ENCODE results near the gene RNH1. TPM values are rescaled to one million over a fixed set of nuclear protein-coding genes. Genes with fewer than 3 reads are reported as not detected.

The RNH1 gene
- total RNA-seq, 1 experiment from 2014 or later = 180 TPM

DNA sequence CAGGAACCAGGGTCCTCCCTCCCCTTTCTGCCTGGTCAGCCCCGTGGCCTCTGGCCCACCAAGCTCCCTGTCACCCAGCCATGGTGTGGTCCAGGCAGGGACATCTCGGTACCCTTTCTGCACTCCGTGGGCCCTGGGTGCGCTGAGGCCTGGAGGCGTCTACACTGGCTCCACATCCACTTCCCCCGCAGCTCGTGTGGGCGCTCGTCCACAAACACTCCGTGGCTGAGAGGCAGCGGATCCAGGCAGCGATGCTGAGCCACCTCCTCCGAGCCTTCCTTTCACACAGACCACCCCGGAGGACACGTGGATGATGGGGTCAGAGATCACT lies 16.1 kb downstream of the RNH1 start:
- in situ Hi-C loops (cut with HindIII; ENCODE audit: low pct_unique_long_range_greater_than_20kb, low sequenced_read_pairs) = no loop called here
- no peak for DNase-seq (ENCODE audit: low read depth, low spot score)

DNA sequence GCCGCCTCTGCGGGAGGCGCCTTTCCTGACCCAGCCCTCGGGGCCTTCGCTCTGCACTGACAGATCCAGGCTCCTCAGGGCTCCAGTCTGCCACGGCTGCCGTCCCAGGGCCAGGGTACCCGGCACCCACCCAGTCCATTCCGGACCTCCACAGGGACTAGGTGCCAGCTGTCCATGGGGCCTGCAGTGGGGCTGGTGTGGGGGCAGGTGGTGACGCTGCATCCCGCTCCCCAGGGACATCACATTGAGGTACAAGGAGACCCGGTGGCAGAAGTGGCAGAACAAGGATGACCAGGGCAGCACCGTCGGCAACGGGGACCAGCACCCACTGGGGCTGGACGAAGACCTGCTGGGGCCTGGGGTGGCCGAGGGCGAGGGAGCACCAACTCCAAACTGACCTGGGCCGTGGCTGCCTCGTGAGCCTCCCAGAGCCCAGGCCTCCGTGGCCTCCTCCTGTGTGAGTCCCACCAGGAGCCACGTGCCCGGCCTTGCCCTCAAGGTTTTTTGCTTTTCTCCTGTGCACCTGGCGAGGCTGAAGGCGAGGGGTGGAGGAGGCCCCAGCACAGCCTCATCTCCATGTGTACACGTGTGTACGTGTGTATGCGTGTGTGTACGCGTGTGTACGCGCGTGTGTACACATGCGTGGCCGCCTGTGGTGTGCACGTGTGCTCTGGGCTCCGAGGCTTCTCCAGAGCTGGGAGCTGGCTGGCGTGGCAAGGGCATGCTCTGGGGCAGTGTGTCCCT lies 16.7 kb downstream of the RNH1 start:
- in situ Hi-C loops (cut with HindIII; ENCODE audit: low pct_unique_long_range_greater_than_20kb, low sequenced_read_pairs) = no loop called here
- DNase-seq (ENCODE audit: low read depth, low spot score) = no peak

DNA sequence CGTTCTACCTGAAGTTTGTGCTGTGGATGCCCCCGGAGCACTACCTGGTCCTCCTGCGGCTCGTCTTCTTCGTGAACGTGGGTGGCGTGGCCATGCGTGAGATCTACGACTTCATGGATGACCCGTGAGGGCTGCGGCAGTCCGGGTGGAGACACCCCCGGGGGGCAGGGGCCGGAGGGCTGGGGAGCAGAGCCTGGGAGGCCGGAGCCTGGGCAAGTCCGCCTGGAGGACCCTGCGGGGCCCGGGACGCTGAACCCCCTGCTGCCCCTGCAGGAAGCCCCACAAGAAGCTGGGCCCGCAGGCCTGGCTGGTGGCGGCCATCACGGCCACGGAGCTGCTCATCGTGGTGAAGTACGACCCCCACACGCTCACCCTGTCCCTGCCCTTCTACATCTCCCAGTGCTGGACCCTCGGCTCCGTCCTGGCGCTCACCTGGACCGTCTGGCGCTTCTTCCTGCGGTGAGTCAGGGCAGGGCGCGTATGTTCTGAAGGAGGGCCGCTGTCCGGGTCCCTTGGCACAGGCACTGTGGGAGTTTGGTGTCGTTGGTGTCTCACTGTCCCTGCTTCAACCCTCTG lies 17.3 kb downstream of the RNH1 start:
- in situ Hi-C loops (cut with HindIII; ENCODE audit: low pct_unique_long_range_greater_than_20kb, low sequenced_read_pairs) = no loop called here
- no peak for DNase-seq (ENCODE audit: low read depth, low spot score)

- DNase-seq (ENCODE audit: low read depth, low spot score) = no peak
- in situ Hi-C loops (cut with HindIII; ENCODE audit: low pct_unique_long_range_greater_than_20kb, low sequenced_read_pairs) = no loop called here
These were observed 18.1 kb downstream of the RNH1 start for GRCh38 chr11:488992-489391.

DNA sequence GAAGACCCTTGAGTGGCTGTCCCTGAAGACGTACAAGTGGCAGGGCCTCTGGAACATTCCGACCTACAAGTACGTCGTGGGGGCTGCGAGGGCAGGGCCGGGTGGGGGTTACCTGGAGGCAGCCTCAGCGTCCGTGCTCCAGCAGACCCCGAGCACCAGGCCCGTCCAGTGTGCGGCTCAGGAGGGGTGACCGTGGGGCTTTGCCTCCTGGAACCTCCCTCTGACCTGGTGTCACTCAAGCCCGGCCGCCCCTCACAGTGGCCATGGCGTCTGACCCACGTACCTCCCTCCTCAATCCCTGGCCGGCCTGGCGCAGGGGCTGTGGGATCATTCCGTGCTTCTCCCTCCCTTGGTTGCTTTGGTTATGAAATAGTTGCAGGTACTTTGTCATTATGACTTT lies 18.5 kb downstream of the RNH1 start:
- in situ Hi-C loops (cut with HindIII; ENCODE audit: low pct_unique_long_range_greater_than_20kb, low sequenced_read_pairs) = no loop called here
- DNase-seq (ENCODE audit: low read depth, low spot score) = no peak

- in situ Hi-C loops (cut with HindIII; ENCODE audit: low pct_unique_long_range_greater_than_20kb, low sequenced_read_pairs) = no loop called here
- no peak for DNase-seq (ENCODE audit: low read depth, low spot score)
These were observed 19.0 kb downstream of the RNH1 start for GRCh38 chr11:488062-488461.

GRCh38 chr11:487571-488021 lies 19.4 kb downstream of the RNH1 start:
- in situ Hi-C loops (cut with HindIII; ENCODE audit: low pct_unique_long_range_greater_than_20kb, low sequenced_read_pairs) = no loop called here

DNA sequence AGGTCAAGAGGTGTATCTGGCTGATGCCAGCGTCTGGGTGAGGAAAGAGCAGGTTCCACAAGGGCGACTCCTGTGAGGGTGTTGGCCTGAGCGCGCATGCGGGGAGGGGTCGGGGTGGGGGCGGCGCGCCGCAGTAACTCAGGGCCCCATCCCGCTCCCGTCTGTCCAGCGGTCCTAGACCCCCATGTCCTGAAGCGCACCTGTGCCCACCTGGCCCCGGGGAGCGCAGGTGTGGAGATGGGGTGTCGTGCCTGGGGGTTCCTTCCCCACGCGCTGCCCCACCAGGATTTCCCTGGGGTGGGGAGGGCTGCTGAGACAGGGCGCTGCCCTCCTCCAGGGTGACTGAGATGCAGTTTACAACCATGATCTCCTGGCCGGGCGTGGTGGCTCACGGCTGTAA lies 20.9 kb downstream of the RNH1 start:
- in situ Hi-C loops (cut with HindIII; ENCODE audit: low pct_unique_long_range_greater_than_20kb, low sequenced_read_pairs) = no loop called here
- no peak for DNase-seq (ENCODE audit: low read depth, low spot score)

More at GRCh38 chr11:487571-488021, 19.4 kb downstream of the RNH1 start:
- no peak for DNase-seq (ENCODE audit: low read depth, low spot score)

DNA sequence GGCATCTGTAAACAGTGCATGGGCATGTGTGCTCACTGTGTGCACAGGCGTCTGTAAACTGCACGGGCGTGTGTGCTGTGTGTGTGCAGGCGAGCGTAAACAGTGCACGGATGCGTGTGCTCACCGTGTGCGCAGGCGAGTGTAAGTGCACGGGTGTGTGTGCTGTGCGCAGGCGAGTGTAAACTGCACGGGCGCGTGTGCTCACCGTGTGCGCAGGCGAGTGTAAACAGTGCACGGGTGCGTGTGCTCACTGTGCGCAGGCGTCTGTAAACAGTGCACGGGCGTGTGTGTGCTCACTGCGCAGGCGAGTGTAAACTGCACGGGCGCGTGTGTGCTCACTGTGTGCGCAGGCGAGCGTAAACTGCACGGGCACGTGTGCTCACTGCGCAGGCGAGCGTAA lies 22.4 kb downstream of the RNH1 start:
- no peak for DNase-seq (ENCODE audit: low read depth, low spot score)
- in situ Hi-C loops (cut with HindIII; ENCODE audit: low pct_unique_long_range_greater_than_20kb, low sequenced_read_pairs) = no loop called here

DNA sequence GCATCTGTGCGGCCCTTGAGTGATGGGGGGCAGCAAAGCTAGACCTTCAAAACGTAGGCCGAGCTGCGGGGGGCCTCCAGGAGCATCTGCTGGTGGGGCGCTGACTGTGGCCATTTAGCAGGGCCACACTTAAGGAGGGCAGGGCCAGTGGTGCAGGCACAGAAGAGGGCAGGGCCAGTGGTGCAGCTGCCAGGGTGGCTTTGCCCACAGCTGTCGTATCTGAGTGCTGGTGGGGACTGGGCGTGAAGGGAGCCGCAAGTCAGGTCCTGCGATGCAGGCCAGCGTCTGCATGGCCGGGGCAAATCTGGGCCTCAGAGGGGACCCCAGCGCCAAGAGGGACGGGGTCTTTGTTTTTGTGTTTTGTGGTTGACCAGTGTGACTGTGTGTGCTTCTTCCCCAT lies 27.7 kb downstream of the RNH1 start:
- no peak for DNase-seq (ENCODE audit: low read depth, low spot score)
- in situ Hi-C loops (cut with HindIII; ENCODE audit: low pct_unique_long_range_greater_than_20kb, low sequenced_read_pairs) = no loop called here

DNA sequence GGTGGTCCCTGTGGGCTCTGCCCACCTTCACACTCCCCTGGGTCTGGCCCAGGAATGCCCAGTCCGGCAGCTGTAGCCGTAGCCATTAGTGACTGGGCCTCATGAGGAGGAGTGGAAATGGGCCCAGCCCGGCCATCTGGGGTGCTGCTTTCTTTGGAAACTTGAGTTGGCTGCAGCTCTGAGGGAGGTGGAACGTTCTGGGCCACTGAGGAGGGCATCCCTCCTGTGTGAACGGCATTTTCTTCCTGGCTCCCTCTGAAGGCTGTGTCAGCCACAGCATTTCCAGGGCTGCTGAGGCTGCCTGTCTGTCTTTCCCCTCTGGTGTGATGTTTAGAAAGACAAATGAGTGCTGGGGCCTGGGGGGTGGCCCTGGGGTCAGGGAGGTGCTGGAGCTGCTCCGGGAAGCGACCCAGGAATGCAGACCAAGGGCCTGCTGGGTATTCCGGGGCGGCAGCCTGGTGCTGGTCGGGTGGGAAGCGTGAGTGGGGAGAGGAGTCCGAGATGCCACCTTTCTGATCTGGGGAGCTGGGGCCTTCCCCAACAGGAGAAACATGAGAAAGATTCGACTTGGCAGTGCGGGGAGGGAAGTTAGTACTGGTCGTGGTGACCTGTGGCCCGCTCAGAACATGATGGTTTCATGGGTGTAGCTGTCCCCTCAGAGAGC lies 29.9 kb downstream of the RNH1 start:
- no peak for DNase-seq (ENCODE audit: low read depth, low spot score)
- in situ Hi-C loops (cut with HindIII; ENCODE audit: low pct_unique_long_range_greater_than_20kb, low sequenced_read_pairs) = no loop called here

GRCh38 chr11:476416-476815 lies 30.6 kb downstream of the RNH1 start:
- in situ Hi-C loops (cut with HindIII; ENCODE audit: low pct_unique_long_range_greater_than_20kb, low sequenced_read_pairs) = no loop called here

GRCh38 chr11:475941-476340 lies 31.1 kb downstream of the RNH1 start:
- no peak for DNase-seq (ENCODE audit: low read depth, low spot score)
- in situ Hi-C loops (cut with HindIII; ENCODE audit: low pct_unique_long_range_greater_than_20kb, low sequenced_read_pairs) = no loop called here

More at GRCh38 chr11:476416-476815, 30.6 kb downstream of the RNH1 start:
- no peak for DNase-seq (ENCODE audit: low read depth, low spot score)

DNA sequence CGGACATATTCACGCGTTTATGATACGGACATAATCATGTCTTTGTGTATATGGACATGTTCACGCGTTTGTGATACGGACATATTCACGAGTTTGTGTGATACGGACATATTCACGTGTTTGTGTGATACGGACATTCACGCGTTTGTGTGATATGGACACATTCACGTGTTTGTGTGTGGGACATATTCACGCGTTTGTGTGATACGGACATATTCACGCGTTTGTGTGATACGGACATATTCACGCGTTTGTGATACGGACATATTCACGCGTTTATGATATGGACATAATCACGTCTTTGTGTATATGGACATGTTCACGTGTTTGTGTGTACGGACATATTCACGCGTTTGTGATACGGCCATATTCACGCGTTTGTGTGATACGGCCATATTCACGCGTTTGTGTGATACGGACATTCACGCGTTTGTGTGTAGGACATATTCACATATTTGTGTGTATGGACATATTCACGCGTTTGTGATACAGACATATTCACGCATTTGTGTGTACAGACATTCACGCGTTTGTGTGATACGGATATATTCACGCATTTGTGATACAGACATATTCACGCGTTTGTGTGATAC lies 32.0 kb downstream of the RNH1 start:
- DNase-seq (ENCODE audit: low read depth, low spot score) = no peak
- in situ Hi-C loops (cut with HindIII; ENCODE audit: low pct_unique_long_range_greater_than_20kb, low sequenced_read_pairs) = no loop called here

- DNase-seq (ENCODE audit: low read depth, low spot score) = no peak
- in situ Hi-C loops (cut with HindIII; ENCODE audit: low pct_unique_long_range_greater_than_20kb, low sequenced_read_pairs) = no loop called here
These were observed 32.9 kb downstream of the RNH1 start for GRCh38 chr11:473962-474785.

GRCh38 chr11:473415-473814 lies 33.6 kb downstream of the RNH1 start:
- DNase-seq (ENCODE audit: low read depth, low spot score) = no peak
- in situ Hi-C loops (cut with HindIII; ENCODE audit: low pct_unique_long_range_greater_than_20kb, low sequenced_read_pairs) = no loop called here

DNA sequence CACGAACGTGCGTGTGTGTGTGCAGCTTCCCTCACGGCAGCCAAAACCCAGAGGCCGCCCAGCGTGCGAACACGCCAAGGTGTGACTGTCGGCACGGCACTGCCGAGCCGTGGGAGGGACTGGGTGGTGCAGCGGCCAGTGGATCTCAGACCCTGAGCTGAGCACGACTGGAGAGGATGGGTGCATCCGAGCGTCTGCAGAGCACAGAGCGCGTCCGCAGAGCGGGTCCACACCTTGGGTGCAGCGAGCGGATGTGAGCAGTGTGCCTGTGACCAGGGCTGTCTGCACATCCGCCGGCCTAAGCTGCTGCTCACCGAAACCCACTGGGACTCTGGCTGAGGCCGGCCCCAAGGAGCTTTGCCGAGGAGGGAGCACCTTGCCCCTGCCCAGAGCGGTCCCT lies 34.2 kb downstream of the RNH1 start:
- no peak for DNase-seq (ENCODE audit: low read depth, low spot score)
- in situ Hi-C loops (cut with HindIII; ENCODE audit: low pct_unique_long_range_greater_than_20kb, low sequenced_read_pairs) = no loop called here

DNA sequence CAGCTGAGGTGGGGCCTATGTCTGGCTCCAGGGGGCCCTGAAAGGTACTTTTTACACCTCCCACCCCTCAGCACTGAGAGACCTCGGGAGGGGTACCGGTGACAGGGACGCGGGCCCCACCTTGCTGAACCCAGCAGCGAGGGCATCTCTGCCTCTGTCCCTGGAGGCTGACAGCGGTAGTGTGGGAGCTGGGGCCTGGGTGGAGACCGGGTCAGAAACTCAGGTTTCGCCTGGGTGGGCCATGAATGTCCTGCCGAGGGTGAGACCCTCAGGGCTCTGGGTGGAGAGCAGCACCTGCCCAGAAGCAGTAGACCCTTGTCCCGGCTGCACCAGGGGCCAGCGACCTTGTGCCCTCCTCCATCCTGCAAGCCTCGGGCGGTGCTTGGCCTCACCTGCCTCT lies 34.8 kb downstream of the RNH1 start:
- DNase-seq (ENCODE audit: low read depth, low spot score) = no peak
- in situ Hi-C loops (cut with HindIII; ENCODE audit: low pct_unique_long_range_greater_than_20kb, low sequenced_read_pairs) = no loop called here
